HL-60 (cell line): Measurements from ENCODE around the gene FRG1.

Experiments
- GABPA ChIP-seq: IDR thresholded peaks from 2 replicates; pipeline ENCODE4 v1.6.1; 2012; ENCODE audit warnings: low read depth
- POLR2AphosphoS5 ChIP-seq: IDR thresholded peaks from 2 replicates; pipeline ENCODE4 v1.6.1; 2012; ENCODE audit warnings: low read depth
- SPI1 ChIP-seq: IDR thresholded peaks from 2 replicates; pipeline ENCODE4 v1.6.1; 2012; ENCODE audit warnings: low read depth, mild to moderate bottlenecking, borderline replicate concordance
- TF ChIP-seq, protein P1 (sequence below): IDR thresholded peaks from one replicate; pipeline ENCODE4 v1.5.1; 2011; ENCODE audit warnings: low read length, control low read depth, inconsistent platforms; ENCODE audit not compliant: insufficient read depth
- TF ChIP-seq, protein P2 (sequence below): IDR thresholded peaks from 2 replicates; pipeline ENCODE4 v1.6.1; 2012; ENCODE audit warnings: low read depth; ENCODE audit not compliant: insufficient replicate concordance

DNA sequence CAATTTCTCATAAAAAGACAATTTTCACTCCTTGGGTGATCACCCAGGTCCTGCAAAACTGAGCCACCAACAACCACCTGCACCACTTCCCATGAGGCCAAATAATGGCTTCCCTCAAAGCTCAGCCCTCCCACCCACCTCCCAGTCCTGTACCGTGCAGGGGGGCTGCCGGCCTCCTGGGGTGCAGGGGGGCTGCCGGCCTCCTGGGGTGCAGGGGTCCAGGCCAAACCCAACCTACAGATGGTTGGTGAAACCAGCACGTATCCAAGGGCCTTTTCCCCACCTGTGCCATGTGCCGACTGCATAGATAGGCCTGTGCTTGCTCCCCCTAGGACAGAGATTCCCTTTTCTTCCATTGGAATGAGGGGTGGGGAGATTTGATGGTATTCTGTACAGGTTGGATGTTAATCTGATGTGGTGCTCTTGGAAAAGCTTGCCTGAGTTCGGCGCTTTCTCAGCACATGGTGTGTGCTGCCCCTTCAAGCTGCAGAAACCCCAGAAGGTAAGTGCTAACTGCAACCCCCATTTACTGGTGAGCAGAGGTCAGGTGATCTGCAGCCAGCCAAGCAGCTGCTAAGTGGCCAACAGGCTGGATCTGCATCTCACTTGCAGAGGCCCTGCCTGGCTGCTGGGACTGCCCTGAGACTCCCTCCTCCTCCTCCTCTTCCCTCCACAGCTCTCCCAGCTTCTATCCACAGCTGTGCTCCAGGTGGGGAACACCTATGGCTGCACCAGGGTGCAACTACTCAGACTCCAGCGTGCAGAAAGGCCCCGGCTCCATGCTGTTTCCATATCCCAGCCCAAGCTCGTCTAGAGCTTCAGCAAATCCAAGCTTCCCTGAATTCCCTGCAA, 38.8 kb downstream of the FRG1 start:
- TF ChIP-seq, protein P1, sequence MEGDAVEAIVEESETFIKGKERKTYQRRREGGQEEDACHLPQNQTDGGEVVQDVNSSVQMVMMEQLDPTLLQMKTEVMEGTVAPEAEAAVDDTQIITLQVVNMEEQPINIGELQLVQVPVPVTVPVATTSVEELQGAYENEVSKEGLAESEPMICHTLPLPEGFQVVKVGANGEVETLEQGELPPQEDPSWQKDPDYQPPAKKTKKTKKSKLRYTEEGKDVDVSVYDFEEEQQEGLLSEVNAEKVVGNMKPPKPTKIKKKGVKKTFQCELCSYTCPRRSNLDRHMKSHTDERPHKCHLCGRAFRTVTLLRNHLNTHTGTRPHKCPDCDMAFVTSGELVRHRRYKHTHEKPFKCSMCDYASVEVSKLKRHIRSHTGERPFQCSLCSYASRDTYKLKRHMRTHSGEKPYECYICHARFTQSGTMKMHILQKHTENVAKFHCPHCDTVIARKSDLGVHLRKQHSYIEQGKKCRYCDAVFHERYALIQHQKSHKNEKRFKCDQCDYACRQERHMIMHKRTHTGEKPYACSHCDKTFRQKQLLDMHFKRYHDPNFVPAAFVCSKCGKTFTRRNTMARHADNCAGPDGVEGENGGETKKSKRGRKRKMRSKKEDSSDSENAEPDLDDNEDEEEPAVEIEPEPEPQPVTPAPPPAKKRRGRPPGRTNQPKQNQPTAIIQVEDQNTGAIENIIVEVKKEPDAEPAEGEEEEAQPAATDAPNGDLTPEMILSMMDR, result no peak
- TF ChIP-seq SPI1 (no peak), POLR2AphosphoS5 (no peak), GABPA (no peak)
- TF ChIP-seq, protein P2, sequence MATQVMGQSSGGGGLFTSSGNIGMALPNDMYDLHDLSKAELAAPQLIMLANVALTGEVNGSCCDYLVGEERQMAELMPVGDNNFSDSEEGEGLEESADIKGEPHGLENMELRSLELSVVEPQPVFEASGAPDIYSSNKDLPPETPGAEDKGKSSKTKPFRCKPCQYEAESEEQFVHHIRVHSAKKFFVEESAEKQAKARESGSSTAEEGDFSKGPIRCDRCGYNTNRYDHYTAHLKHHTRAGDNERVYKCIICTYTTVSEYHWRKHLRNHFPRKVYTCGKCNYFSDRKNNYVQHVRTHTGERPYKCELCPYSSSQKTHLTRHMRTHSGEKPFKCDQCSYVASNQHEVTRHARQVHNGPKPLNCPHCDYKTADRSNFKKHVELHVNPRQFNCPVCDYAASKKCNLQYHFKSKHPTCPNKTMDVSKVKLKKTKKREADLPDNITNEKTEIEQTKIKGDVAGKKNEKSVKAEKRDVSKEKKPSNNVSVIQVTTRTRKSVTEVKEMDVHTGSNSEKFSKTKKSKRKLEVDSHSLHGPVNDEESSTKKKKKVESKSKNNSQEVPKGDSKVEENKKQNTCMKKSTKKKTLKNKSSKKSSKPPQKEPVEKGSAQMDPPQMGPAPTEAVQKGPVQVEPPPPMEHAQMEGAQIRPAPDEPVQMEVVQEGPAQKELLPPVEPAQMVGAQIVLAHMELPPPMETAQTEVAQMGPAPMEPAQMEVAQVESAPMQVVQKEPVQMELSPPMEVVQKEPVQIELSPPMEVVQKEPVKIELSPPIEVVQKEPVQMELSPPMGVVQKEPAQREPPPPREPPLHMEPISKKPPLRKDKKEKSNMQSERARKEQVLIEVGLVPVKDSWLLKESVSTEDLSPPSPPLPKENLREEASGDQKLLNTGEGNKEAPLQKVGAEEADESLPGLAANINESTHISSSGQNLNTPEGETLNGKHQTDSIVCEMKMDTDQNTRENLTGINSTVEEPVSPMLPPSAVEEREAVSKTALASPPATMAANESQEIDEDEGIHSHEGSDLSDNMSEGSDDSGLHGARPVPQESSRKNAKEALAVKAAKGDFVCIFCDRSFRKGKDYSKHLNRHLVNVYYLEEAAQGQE, result no peak
